HG03460 (cell line): ENCODE results near the gene CIITA.
"Not testable (repeated sequence)": the region's sequence is repeated elsewhere in the genome, so short reads cannot be mapped to it uniquely, and the experiment has no call there.

Experiments used
- ATAC-seq: cut with Tn5 transposase; IDR thresholded peaks from one replicate; pipeline ENCODE4 v1.9.1; 2021; ENCODE audit not compliant: unreplicated experiment

CIITA gene

GRCh38 chr16:10876799-10877341, at the start of gene CIITA:
Gene CIITA, plus strand, starts transcription at chr16:10877202. Its CDS starts 129 bp downstream, at chr16:10877331.
- ATAC-seq, result peak; percentile 55

DNA sequence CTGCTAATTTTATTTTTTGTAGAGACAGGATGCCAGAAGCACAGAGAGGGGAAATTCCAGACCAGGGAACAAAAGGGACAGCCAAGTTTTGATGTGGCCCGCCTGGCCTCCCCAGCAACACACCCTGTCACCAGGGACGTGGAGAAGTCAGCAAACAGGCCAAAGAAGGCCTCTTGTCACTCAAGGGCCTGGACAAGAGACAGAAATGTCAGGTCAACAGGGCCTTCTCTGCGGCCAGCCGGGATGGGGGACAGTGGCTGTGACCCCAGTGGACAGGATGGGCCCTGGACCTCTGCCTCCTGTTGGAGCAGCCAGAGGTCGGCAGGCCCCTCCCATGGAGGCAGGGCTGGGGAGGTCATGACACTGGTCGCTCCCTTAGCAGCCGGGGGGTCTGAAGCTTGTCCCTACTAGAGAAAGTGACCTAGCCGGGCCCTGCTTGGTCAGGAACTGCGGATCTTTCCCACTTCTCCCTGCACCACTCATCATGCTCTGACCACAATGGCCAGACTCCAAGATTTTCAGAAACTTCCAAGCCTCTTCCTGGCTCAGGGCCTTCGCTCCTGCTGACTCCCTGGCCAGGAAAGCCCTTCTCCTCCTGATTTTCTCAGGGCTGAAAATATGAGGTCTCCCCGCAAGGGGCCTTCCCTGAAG, 49.2 kb upstream of the CIITA start:
- ATAC-seq, result no peak

DNA sequence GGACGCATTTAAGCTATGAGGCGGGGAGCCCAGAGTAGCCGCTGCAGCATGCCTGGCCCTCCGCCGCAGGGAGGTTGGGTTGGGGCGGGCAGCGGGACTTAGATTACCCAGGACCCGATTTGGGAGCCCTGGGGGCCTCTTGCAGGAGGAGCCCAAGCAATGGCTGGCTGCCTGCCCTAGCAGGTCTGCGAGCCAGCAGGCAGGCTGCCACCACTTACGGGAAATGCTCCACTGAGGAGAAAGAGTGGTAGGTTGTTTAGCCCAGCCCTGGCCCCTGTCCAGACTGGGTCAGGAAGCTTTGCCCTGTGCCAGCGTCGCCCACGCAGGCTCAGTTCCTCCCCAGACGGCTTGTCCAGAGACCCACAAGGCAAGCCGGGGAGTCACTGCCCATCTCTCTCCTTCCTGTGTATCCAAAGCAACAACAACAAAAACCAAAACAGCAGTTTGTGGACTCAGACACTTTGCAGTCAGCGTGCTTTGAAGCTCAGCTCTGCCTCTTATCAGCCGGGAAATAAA, 48.1 kb upstream of the CIITA start:
- no peak for ATAC-seq

DNA sequence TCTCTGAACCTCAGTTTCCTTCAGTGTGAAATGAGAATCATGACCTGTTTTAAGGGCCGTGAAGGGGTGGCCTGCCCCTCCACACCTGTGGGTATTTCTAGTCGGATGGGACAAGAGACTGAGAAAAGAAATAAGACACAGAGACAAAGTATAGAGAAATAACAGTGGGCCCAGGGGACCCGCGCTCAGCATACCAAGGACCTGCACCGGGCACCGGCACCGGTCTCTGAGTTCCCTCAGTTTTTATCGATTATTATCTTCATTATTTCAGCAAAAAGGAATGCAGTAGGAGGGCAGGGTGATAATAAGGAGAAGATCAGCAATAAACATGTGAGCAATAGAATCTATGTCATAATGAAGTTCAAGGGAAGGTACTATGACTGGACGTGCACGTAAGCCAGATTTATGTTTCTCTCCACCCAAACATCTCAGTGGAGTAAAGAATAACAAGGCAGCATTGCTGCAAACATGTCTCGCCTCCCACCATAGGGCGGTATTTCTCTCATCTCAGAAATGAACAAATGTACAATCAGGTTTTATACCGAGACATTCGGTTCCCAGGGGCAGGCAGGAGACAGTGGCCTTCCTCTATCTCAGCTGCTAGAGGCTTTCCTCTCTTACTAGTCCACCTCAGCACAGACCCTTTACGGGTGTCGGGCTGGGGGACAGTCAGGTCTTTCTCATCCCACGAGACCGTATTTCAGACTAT, 47.5 kb upstream of the CIITA start:
- ATAC-seq, result not testable (repeated sequence)

DNA sequence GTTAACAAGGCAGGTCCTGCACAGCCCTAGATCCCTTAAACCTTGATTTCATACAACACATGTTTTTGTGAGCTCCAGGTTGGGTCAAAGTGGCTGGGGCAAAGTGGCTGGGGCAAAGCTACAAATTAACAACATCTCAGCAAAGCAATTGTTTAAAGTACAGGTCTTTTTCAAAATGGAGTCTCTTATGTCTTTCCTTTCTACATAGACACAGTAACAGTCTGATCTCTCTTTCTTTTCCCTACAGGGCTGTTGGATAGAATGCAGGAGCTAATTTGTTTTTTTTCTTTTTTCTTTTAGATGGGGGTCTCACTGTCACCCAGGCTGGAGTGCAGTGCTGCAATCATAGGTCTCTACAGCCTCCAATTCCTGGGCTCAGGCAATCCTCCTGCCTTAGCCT, 46.8 kb upstream of the CIITA start:
- ATAC-seq, result not testable (repeated sequence)

GRCh38 chr16:10831894-10832886, 44.8 kb upstream of the CIITA start:
- ATAC-seq, result no peak

- ATAC-seq, result no peak
Observed at GRCh38 chr16:10833271-10833670, 43.7 kb upstream of the CIITA start.

- ATAC-seq, result no peak
Observed at GRCh38 chr16:10834130-10834529, 42.9 kb upstream of the CIITA start.

DNA sequence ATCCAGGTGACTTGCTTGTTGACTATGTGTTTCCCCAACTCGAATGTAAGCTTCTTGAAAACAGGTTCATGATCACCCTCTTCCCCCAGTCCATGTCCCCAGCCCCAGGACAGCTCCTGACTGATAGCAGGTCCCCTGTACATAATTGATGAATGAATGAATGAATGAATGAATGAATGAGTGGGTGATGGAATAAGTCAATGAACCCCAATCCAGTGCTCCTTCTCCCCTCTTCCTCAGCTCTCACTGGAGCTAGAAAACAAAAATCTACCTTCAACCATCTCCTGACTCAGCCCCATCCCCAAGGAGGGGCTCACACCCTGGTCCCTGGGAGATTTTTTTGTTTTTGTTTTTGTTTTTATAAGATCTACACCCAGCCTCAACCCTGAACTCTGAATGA, 42.2 kb upstream of the CIITA start:
- no peak for ATAC-seq

GRCh38 chr16:10835281-10835931, 41.6 kb upstream of the CIITA start:
- no peak for ATAC-seq

- ATAC-seq, result no peak
Observed at GRCh38 chr16:10836174-10836853, 40.7 kb upstream of the CIITA start.

GRCh38 chr16:10838621-10839278, 38.3 kb upstream of the CIITA start:
- no peak for ATAC-seq

DNA sequence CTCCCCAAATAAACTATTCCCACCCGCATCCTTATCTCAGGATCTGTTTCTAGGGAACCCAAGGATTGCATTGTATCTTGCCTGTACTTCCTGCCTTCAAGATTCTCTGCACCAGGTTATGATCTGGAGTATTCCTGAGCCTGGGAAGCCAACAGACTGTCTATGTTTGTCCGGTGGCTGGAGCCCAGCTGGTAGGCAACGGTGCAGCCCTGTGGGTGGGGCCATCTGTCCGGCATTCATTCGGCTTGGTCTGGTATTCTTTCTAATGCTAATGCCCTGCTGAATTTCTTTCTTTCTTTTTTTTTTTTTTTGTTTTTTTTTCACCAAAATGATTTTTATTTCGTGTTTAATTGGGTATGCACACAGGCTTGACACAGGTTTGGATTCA, 37.7 kb upstream of the CIITA start:
- no peak for ATAC-seq

GRCh38 chr16:10840703-10841102, 36.3 kb upstream of the CIITA start:
- ATAC-seq, result no peak

GRCh38 chr16:10846213-10846998, 30.6 kb upstream of the CIITA start:
- no peak for ATAC-seq

DNA sequence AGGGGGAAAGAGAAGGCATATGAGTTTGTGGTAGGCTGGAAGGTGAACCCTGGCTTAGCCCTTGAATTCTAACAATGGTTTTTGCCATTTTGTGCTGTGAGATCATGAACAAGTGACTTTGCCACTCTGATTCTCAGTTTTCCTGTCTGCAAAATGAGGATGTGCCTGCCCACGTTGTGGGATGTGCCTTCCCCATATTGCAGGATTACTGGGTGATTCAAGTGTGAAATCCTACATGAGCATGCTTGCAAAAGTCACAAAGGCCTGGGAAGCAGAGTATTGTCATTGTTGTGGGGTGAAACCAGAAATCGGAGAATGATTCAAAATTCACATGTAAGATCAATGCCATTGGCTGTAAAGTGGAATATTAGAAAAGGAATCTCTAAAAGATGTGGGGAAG, 29.8 kb upstream of the CIITA start:
- ATAC-seq, result no peak

- no peak for ATAC-seq
Observed at GRCh38 chr16:10849736-10850477, 27.1 kb upstream of the CIITA start.

- no peak for ATAC-seq
Observed at GRCh38 chr16:10850478-10850850, 26.5 kb upstream of the CIITA start.
